Measurements from ENCODE around the gene LHX6.

Gene LHX6

GRCh38 chr9:122200960-122201595 lies 27.7 kb downstream of the LHX6 start:
- H3K27ac ChIP-seq, result no peak overlapping the region
- TF ChIP-seq CTCF (conservative IDR thresholded peaks at IDR 0.05) (no peak), ZFX (IDR thresholded peaks at IDR 0.05) (no peak)

GRCh38 chr9:122197882-122198281 lies 30.9 kb downstream of the LHX6 start:
- no peak overlapping the region for H3K27ac ChIP-seq
- TF ChIP-seq CTCF (conservative IDR thresholded peaks at IDR 0.05) (no peak), ZFX (IDR thresholded peaks at IDR 0.05) (no peak)

GRCh38 chr9:122197426-122197825 lies 31.3 kb downstream of the LHX6 start:
- H3K27ac ChIP-seq, result no peak overlapping the region

GRCh38 chr9:122195875-122196274 lies 32.9 kb downstream of the LHX6 start:
- no peak for TF ChIP-seq CTCF (conservative IDR thresholded peaks at IDR 0.05)
- TF ChIP-seq ZFX (IDR thresholded peaks at IDR 0.05), result no peak
- H3K27ac ChIP-seq, result no peak overlapping the region

More at GRCh38 chr9:122197426-122197825, 31.3 kb downstream of the LHX6 start:
- TF ChIP-seq ZFX (IDR thresholded peaks at IDR 0.05) (no peak), CTCF (conservative IDR thresholded peaks at IDR 0.05) (no peak)

GRCh38 chr9:122193651-122194050 lies 35.1 kb downstream of the LHX6 start:
- H3K27ac ChIP-seq, result no peak overlapping the region
- TF ChIP-seq CTCF (conservative IDR thresholded peaks at IDR 0.05) (no peak), ZFX (IDR thresholded peaks at IDR 0.05) (no peak)

GRCh38 chr9:122192914-122193525 lies 35.7 kb downstream of the LHX6 start:
- H3K27ac ChIP-seq, result no peak overlapping the region

More at GRCh38 chr9:122192914-122193525, 35.7 kb downstream of the LHX6 start:
- no peak for TF ChIP-seq CTCF (conservative IDR thresholded peaks at IDR 0.05)
- TF ChIP-seq ZFX (IDR thresholded peaks at IDR 0.05), result no peak
